22Rv1 (cell line): ENCODE results near the gene GGN.

Source experiments
- CTCF ChIP-seq: fragments of 450-650 bp; IDR thresholded peaks from 2 replicates; pipeline ENCODE4 v1.5.1; 2017; ENCODE audit warnings: mild to moderate bottlenecking
- ZFX ChIP-seq: fragments of 450-650 bp; IDR thresholded peaks from 2 replicates; pipeline ENCODE4 v1.6.1; 2017; ENCODE audit warnings: antibody characterized with exemption, borderline replicate concordance

- TF ChIP-seq CTCF = no peak
- TF ChIP-seq ZFX = no peak
Observed at GRCh38 chr19:38373907-38374331, 13.9 kb downstream of the GGN start.
